Skeletal muscle satellite cell (primary cell): Measurements from ENCODE around the gene HSBP1L1.

ENCODE experiments used
- H3K27me3 ChIP-seq: 2 replicates; pipeline ENCODE4 v1.7.0; 2013; ENCODE audit warnings: low read length; ENCODE audit not compliant: control insufficient read depth, insufficient read depth
- H3K36me3 ChIP-seq: 2 replicates; pipeline ENCODE4 v1.7.0; 2013; ENCODE audit warnings: mild to moderate bottlenecking, control low read depth, low read length; ENCODE audit not compliant: insufficient read depth
- H3K4me1 ChIP-seq: 2 replicates; pipeline ENCODE4 v1.7.0; 2013; ENCODE audit warnings: low read length; ENCODE audit not compliant: control insufficient read depth, insufficient read depth
- H3K4me2 ChIP-seq: 2 replicates; pipeline ENCODE4 v1.7.0; 2013; ENCODE audit warnings: mild to moderate bottlenecking, low read length
- H3K4me3 ChIP-seq: 2 replicates; pipeline ENCODE4 v1.7.0; 2013; ENCODE audit warnings: low read length
- H3K9ac ChIP-seq: 2 replicates; pipeline ENCODE4 v1.7.0; 2013; ENCODE audit warnings: mild to moderate bottlenecking, low read depth, low read length, moderate library complexity
- H3K9me3 ChIP-seq: replicated peaks from 2 replicates; pipeline ENCODE4 v1.7.0; 2013; ENCODE audit warnings: mild to moderate bottlenecking, control low read depth, low read length

The HSBP1L1 gene

DNA sequence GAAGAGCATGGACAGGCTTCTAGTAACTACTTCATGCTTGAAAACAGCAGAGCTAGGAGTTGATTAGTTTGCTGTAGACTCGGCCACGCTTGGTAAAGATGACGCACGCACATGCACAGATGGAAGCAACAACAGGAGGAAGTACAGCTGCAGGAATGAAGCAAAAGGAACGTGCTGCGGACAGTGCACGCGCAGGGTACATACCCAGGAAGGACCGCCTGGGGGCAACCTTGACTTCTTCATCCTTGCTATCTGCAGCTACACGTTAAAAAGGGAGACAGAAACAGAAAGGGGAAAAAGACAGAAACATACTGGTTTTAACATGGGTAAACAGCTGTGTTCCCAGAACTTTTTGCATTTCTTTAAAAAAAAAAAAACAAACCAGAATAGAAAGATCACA is 30.7 kb upstream of the HSBP1L1 start:
- Histone ChIP-seq H3K9me3 (peaks cover 17% of the 10 kb centered on the region), H3K4me1 (no peaks in the 10 kb centered on the region), H3K4me2 (no peak overlapping the region), H3K4me3 (no peak overlapping the region), H3K27me3 (no peaks in the 10 kb centered on the region), H3K36me3 (peaks cover 67% of the 10 kb centered on the region), H3K9ac (no peak overlapping the region)

DNA sequence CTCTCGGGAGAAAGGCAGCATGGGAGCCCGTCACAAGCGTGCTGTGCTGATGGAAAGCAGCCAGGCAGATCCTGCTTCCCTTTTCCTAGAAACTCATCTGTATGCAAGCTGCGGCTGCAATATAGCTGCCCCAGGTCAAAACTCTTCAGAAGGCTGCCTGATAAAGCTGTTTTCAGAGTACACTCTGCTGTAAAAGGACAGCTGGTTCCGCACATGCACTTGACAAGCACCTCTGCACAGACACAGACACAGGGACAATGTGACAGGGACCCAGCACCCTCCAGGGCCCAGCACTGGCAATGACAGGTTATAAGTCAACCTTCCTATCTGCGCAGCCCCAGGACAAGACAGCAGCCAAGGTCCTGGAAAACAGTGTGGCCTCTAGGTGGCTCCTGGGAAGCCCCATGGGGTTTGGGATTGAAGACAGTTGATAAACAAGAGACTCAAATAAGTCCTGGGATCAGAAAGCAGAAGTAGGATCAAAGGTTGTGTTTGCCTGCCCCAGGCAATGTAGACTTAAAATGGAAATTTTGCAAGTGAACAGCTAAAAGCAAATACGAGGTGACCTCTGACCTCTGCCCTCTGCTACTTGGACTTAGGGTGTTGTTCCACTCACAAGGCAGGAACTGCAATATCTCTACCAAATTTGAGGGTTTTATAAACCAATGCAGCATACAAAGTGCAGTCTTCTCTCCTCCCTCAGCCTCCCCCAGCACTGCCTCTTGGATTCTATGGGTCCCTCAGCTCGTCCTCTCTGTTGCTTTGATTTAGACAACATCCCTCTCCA is 29.9 kb upstream of the HSBP1L1 start:
- Histone ChIP-seq H3K9me3 (peaks cover 10% of the 10 kb centered on the region), H3K4me3 (no peak overlapping the region), H3K9ac (no peak overlapping the region), H3K4me1 (no peaks in the 10 kb centered on the region), H3K27me3 (no peaks in the 10 kb centered on the region), H3K36me3 (peaks cover 59% of the 10 kb centered on the region), H3K4me2 (no peak overlapping the region)

DNA sequence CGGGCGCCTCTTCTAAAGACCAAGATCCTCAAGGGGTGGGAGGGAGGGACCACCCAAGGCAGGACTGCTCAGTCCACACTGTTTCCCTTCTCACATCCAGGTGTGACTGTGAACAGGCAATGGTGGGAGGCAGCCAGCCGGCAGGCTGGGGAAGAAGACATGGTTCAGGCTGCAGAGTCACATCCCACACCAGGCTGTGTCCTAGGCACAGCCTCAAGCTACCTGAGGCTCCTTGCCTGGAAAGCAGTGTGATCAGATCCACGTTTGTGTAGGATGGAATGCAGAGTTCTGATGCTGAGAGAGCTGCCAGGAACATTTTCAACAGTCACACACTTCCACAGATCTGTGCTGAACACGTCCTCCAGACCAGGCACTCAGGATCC is 29.4 kb upstream of the HSBP1L1 start:
- Histone ChIP-seq H3K9me3 (peaks cover 5% of the 10 kb centered on the region), H3K27me3 (no peaks in the 10 kb centered on the region), H3K4me3 (no peak overlapping the region), H3K4me2 (no peak overlapping the region), H3K36me3 (peaks cover 55% of the 10 kb centered on the region), H3K9ac (no peak overlapping the region), H3K4me1 (no peaks in the 10 kb centered on the region)

DNA sequence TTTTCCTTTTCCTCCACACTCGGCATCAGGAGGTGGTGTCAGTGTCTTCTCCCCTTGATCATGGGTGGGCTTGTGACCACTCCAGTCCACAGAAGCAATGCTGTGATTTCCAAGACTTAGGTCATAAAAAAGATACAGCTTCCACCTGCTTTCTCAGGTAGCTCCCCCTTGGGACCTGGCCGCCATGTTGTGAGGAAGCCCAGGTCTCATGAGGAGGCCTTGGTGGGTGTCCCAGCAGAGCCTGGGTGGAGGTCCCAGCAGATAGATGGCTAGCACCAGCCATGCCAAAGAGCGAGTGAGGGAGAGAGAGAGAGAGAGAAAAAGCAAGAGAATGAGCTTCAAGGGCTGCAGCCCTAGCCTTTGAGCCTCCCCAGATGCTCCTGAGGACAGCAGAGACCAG is 28.9 kb upstream of the HSBP1L1 start:
- Histone ChIP-seq H3K4me1 (no peaks in the 10 kb centered on the region), H3K36me3 (peaks cover 51% of the 10 kb centered on the region), H3K4me2 (no peak overlapping the region), H3K27me3 (no peaks in the 10 kb centered on the region), H3K9ac (no peak overlapping the region), H3K4me3 (no peak overlapping the region), H3K9me3 (peaks cover under 1% of the 10 kb centered on the region)

DNA sequence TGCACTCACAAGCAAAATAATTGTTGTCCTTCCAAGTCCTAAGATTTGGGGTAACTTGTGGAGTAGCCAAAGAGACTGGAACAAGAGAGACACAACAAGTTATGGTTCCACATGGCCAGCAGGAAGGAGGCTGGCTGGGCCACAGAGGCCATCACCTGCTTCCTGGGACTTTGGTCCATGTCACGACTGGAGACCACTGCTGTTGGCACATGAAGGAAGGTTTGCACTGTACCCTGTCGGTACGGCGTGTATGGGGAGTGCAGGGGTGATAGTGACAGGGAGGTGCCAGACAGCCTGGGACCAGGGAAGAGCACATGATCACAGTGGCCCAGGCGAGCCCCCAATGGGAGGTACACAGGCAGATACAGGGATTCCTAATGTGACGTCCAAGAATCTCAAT is 28.5 kb upstream of the HSBP1L1 start:
- Histone ChIP-seq H3K36me3 (peaks cover 50% of the 10 kb centered on the region), H3K4me1 (no peaks in the 10 kb centered on the region)

DNA sequence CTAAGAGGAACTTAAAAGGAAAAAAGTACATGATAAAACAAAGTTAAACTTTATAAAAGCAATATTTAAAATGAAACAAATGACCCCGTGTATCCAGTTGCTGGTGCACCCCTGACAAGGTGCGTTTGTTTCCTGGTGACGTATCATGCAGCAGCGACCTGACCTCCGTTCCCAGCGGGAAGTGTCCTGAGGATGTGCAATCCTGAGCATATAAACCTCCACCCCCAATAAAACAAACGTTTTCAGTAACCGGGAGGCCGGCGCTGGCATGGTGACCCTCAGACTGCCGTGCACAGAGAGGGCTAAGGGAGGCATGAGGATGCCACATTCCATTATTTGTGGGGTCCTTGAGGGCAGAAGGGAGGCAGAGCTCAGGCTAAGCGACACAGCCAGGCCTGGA is 27.8 kb upstream of the HSBP1L1 start:
- Histone ChIP-seq H3K4me1 (no peaks in the 10 kb centered on the region), H3K36me3 (peaks cover 51% of the 10 kb centered on the region), H3K4me2 (no peak overlapping the region), H3K9ac (no peak overlapping the region), H3K9me3 (no peaks in the 10 kb centered on the region), H3K4me3 (no peak overlapping the region), H3K27me3 (no peaks in the 10 kb centered on the region)

More for the DNA sequence above, 28.5 kb upstream of the HSBP1L1 start:
- Histone ChIP-seq H3K27me3 (no peaks in the 10 kb centered on the region), H3K9ac (no peak overlapping the region), H3K9me3 (no peaks in the 10 kb centered on the region), H3K4me2 (no peak overlapping the region), H3K4me3 (no peak overlapping the region)

DNA sequence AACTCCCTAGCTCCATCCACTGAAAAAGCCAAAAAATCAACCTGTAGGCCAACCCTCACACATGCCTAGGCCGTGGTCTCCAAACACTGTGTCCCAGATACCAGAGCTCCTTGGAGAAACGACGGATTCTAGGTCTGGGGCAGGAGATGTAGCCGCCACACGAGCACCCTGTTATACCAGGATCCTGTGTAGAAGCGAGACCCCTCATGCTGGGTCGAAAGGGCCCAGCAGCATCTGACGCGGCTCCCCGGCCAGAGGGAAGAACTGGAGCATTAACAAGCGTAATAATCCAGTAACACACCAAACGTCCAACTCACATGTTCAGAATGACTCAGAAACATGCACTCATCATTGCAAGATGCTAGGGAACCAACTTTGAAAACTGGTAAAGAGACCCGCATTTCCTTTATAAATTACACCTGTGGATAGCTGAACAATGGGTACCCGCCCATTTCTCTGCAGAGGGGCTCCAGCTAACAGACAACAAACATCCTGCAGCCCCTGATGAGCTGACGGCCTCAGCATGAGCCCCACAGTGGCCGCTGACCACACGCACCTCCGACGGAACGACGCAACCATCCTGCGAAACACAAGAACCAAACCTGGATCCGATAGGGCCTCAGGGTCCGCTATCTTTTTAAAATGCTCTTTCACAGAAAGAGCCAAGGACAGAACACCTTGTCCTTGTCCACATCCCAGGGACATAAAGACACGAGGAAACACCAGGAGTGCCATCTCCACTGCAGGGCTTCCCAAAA is 27.2 kb upstream of the HSBP1L1 start:
- no peaks in the 10 kb centered on the region for H3K9me3 ChIP-seq

DNA sequence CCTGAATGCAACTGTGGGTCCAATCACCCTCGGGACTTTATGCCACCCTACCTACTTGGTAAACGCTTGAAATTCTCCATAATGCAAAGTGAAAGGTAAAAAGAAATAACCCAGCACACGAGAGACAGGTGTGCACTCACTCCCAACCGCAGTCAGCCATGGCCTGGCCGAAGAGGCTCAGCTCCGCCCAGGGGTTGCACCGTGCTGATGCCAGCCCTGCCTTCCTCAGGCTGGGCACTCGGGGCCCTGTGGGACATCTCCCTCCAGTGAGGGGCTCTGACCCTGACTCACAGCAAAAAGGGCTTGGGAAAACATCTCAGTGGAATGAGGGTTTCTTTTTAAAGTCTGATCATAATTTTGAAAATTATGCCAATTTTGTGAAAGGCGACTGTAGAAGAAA is 26.2 kb upstream of the HSBP1L1 start:
- Histone ChIP-seq H3K27me3 (no peaks in the 10 kb centered on the region), H3K36me3 (peaks cover 64% of the 10 kb centered on the region), H3K9me3 (no peaks in the 10 kb centered on the region), H3K4me2 (no peak overlapping the region), H3K4me1 (no peaks in the 10 kb centered on the region), H3K9ac (no peak overlapping the region), H3K4me3 (no peak overlapping the region)

More for the DNA sequence above, 27.2 kb upstream of the HSBP1L1 start:
- H3K9ac ChIP-seq = no peak overlapping the region
- H3K36me3 ChIP-seq = peaks cover 57% of the 10 kb centered on the region
- H3K4me1 ChIP-seq = no peaks in the 10 kb centered on the region
- no peak overlapping the region for H3K4me2 ChIP-seq
- H3K4me3 ChIP-seq = no peak overlapping the region
- H3K27me3 ChIP-seq = no peaks in the 10 kb centered on the region

DNA sequence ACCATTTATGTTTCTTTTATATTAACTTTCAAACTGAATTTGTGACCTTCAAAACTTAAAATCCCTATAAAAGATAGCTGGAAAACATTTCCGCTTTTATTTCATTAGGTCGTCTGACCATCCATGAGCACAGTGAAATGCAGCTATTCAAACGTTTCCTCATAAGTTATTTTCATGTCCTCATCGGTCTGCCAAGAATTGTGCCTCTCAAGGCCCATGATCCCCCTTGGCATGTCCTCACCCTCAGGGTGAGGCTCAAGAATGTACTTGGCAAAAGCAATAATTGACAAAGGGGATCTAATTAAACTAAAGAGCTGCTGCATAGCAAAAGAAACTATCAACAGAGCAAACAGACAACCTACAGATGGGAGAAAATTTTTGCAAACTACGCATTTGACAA is 25.3 kb upstream of the HSBP1L1 start:
- no peaks in the 10 kb centered on the region for H3K9me3 ChIP-seq
- no peak overlapping the region for H3K4me3 ChIP-seq
- peaks cover 58% of the 10 kb centered on the region for H3K36me3 ChIP-seq
- no peak overlapping the region for H3K9ac ChIP-seq
- no peak overlapping the region for H3K4me2 ChIP-seq
- no peaks in the 10 kb centered on the region for H3K27me3 ChIP-seq
- no peaks in the 10 kb centered on the region for H3K4me1 ChIP-seq

DNA sequence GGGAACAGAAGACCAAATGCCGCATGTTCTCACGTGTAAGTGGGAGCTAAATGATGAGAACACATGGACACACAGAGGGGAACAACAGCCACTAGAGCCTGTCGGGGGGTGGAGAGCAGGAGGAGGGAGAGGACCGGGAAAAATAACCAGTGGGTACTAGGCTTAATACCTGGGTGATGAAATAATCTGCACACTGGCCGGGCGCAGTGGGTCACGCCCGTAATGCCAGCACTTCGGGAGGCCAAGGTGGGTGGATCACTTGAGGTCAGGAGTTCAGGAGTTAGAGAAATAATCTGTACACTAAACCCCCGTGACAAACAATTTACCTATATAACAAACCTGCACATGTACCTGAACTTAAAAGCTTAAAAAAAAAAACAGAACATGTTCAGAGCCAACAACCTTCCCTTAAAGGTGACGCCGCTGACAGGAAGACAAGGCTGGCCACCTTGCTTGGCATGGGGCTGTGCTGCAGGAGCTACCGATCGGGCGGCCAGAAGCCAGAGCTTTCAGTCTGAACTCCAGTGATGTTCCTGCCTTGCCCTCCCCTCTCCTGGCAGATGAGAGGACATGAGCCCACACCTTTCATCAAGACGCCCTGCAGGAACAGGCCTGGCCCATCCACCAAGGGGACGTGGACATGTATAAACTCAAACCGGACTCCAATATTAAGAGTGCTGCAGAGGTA is 24.2 kb upstream of the HSBP1L1 start:
- Histone ChIP-seq H3K4me3 (no peak overlapping the region), H3K36me3 (peaks cover 47% of the 10 kb centered on the region), H3K4me1 (no peaks in the 10 kb centered on the region), H3K4me2 (no peak overlapping the region), H3K27me3 (no peaks in the 10 kb centered on the region), H3K9me3 (no peaks in the 10 kb centered on the region), H3K9ac (no peak overlapping the region)

DNA sequence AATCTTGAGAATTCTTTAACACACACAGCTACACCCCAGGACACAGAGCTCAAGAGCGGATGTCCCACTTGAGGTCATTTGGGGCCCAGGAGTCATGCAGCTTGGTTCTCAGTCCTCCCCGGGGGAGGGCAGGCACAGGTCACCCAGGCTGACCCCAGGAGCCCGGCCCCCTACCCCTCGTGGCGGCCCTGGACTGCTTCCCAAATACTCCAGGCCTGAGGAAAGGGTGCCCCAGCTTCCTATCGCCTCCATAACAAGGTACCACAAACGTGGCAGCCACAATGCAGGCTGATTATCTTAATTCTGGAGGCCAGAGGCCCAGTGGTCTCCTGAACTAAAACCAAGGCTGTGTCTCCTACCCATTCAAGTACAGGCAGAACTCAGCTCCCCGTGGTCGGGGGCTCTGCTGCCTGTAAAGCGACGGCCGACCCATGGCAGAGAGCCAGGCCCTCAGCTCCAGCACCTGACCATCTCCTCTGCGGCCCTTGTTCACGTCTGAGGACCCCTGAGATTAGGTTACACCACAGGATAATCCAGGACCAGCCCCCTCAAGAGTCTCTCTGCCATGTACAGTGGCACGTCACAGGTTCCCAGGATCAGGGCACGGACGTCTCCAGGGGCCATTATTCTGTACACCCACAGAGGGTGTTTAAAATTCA is 23.5 kb upstream of the HSBP1L1 start:
- H3K36me3 ChIP-seq = peaks cover 40% of the 10 kb centered on the region
- no peaks in the 10 kb centered on the region for H3K9me3 ChIP-seq
- H3K9ac ChIP-seq = no peak overlapping the region
- no peak overlapping the region for H3K4me3 ChIP-seq
- H3K4me2 ChIP-seq = no peak overlapping the region
- no peaks in the 10 kb centered on the region for H3K4me1 ChIP-seq
- H3K27me3 ChIP-seq = no peaks in the 10 kb centered on the region
